ENCODE results near the gene LTBP3. TPM values are rescaled to one million over a fixed set of nuclear protein-coding genes. Genes with fewer than 3 reads are reported as not detected.

LTBP3 gene
- total and polyA plus RNA-seq, 9 of the 15 experiments (the other 6 are each of a cell fraction or from before 2014, with no cell fraction given), result 0.06 to 20.5 (median 4.8) TPM

DNA sequence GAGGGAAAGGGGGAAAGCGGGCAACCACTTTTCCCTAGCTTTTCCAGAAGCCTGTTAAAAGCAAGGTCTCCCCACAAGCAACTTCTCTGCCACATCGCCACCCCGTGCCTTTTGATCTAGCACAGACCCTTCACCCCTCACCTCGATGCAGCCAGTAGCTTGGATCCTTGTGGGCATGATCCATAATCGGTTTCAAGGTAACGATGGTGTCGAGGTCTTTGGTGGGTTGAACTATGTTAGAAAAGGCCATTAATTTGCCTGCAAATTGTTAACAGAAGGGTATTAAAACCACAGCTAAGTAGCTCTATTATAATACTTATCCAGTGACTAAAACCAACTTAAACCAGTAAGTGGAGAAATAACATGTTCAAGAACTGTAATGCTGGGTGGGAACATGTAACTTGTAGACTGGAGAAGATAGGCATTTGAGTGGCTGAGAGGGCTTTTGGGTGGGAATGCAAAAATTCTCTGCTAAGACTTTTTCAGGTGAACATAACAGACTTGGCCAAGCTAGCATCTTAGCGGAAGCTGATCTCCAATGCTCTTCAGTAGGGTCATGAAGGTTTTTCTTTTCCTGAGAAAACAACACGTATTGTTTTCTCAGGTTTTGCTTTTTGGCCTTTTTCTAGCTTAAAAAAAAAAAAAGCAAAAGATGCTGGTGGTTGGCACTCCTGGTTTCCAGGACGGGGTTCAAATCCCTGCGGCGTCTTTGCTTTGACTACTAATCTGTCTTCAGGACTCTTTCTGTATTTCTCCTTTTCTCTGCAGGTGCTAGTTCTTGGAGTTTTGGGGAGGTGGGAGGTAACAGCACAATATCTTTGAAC, 52.5 kb downstream of the LTBP3 start (continued):
- TF ChIP-seq ZNF280A (IDR thresholded peaks at IDR 0.05; ENCODE audit: low read depth, partially characterized antibody) (no peak), ATF4 (CRISPR knock-in tag; IDR thresholded peaks at IDR 0.05) (no peak; the same call in none of the 2 replicates), FOXA3 (CRISPR knock-in tag; conservative IDR thresholded peaks at IDR 0.05 in 1 of 2, IDR thresholded peaks at IDR 0.05 in 1 of 2) (peak in 1 of 2 experiments; percentile 4; a peak in 1 of 4 replicates), GABPB2 (CRISPR knock-in tag; conservative IDR thresholded peaks at IDR 0.05) (peak; percentile 87; the same call in 1 of the 2 replicates), ELF2 (CRISPR knock-in tag; IDR thresholded peaks at IDR 0.05) (peak; percentile 62; the same call in 1 of the 2 replicates), THRAP3 (IDR thresholded peaks at IDR 0.05; ENCODE audit: borderline replicate concordance) (peak; percentile 18; the same call in 1 of the 2 replicates), ZNF57 (CRISPR knock-in tag; IDR thresholded peaks at IDR 0.05) (peak; percentile 54; the same call in 1 of the 2 replicates), MLX (CRISPR knock-in tag; conservative IDR thresholded peaks at IDR 0.05) (no peak), SLC30A9 (CRISPR knock-in tag; IDR thresholded peaks at IDR 0.05) (no peak), TGIF2 (CRISPR knock-in tag; IDR thresholded peaks at IDR 0.05) (0 out of 2 replicates have a peak, but pooled peaks have one; percentile 68), ZNF431 (CRISPR knock-in tag; IDR thresholded peaks at IDR 0.05) (peak; percentile 11; the same call in 1 of the 2 replicates), ZNF785 (CRISPR knock-in tag; IDR thresholded peaks at IDR 0.05) (no peak), POLR2B (IDR thresholded peaks at IDR 0.05; ENCODE audit: low read depth, partially characterized antibody) (peak; percentile 81), POLR2H (tag; IDR thresholded peaks at IDR 0.05; ENCODE audit: low read depth) (peak; percentile 4; the same call in 1 of the 2 replicates), RAD51 (IDR thresholded peaks at IDR 0.05; ENCODE audit: borderline replicate concordance, low read depth) (no peak), POLR2AphosphoS2 (IDR thresholded peaks at IDR 0.05; ENCODE audit: low read length) (peak; percentile 45), NFXL1 (CRISPR knock-in tag; IDR thresholded peaks at IDR 0.05) (peak; percentile 70), CHCHD3 (CRISPR knock-in tag; IDR thresholded peaks at IDR 0.05) (peak; percentile 90), SNRNP70 (optimal IDR thresholded peaks at IDR 0.05; ENCODE audit: low read depth, low read length) (no peak), ZFX (CRISPR knock-in tag; IDR thresholded peaks at IDR 0.05) (peak; percentile 43), TAF15 (IDR thresholded peaks at IDR 0.05; ENCODE audit: low read depth, low read length) (no peak), ZBTB26 (CRISPR knock-in tag; IDR thresholded peaks at IDR 0.05) (peak; percentile 77)
- TF ChIP-seq, protein P1, sequence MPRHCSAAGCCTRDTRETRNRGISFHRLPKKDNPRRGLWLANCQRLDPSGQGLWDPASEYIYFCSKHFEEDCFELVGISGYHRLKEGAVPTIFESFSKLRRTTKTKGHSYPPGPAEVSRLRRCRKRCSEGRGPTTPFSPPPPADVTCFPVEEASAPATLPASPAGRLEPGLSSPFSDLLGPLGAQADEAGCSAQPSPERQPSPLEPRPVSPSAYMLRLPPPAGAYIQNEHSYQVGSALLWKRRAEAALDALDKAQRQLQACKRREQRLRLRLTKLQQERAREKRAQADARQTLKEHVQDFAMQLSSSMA (CRISPR knock-in tag; IDR thresholded peaks at IDR 0.05), result peak; percentile 47; the same call in 1 of the 2 replicates
